CD14-positive monocyte (primary cell): ENCODE measurements around the gene CUTA. TPM values are rescaled to one million over a fixed set of nuclear protein-coding genes. Genes with fewer than 3 reads are reported as not detected.

ENCODE experiments used
- DNase-seq, 3 donors: peaks; one replicate each; pipeline ENCODE4 v3.0.0-alpha.2; 2011 to 2022
- H2AFZ ChIP-seq: 2 replicates; pipeline ENCODE4 v1.6.0; 2012; ENCODE audit warnings: mild to moderate bottlenecking, low read depth, low read length, inconsistent platforms; ENCODE audit not compliant: insufficient read depth, poor library complexity, severe bottlenecking
- H3K27ac ChIP-seq, 2 donors: 1 replicate in 1 of 2; 2 replicates in 1 of 2; pipeline ENCODE4 v1.5.1; 2012 to 2013; ENCODE audit warnings: low read length in 2 of 2, control low read depth in 1 of 2, inconsistent platforms in 1 of 2, low read depth in 1 of 2, mild to moderate bottlenecking in 1 of 2
- H3K27me3 ChIP-seq, 2 donors: one replicate each; pipeline versions ENCODE4 v1.6.0 to v1.6.1; 2011 to 2013; ENCODE audit warnings: low read length in 2 of 2; ENCODE audit not compliant: control insufficient read depth in 2 of 2, insufficient read depth in 2 of 2
- H3K36me3 ChIP-seq, 2 donors: replicated peaks in 1 of 2; 1 replicate in 1 of 2; 2 replicates in 1 of 2; pipeline versions ENCODE4 v1.5.1 to v1.6.1; 2012 to 2013; ENCODE audit warnings: low read length in 2 of 2, control low read depth in 1 of 2, inconsistent platforms in 1 of 2, mild to moderate bottlenecking in 1 of 2; ENCODE audit not compliant: insufficient read depth in 2 of 2, control insufficient read depth in 1 of 2
- H3K4me1 ChIP-seq, 2 donors: 1 replicate in 1 of 2; 2 replicates in 1 of 2; pipeline versions ENCODE4 v1.5.1 to v1.6.1; 2012 to 2013; ENCODE audit warnings: low read length in 2 of 2, control low read depth in 1 of 2, inconsistent platforms in 1 of 2, mild to moderate bottlenecking in 1 of 2, moderate library complexity in 1 of 2; ENCODE audit not compliant: insufficient read depth in 2 of 2, control insufficient read depth in 1 of 2
- H3K4me2 ChIP-seq: replicated peaks from 2 replicates; pipeline ENCODE3; 2012; ENCODE audit warnings: low read length, moderate library complexity, mild to moderate bottlenecking; ENCODE audit not compliant: poor library complexity, severe bottlenecking; ENCODE audit errors: extremely low read depth
- H3K4me3 ChIP-seq, 3 experiments: fragments of 200-600 bp in 1 of 3; sonication (generic) in 1 of 3; replicated peaks in 1 of 3; 1 replicate in 2 of 3; 2 replicates in 1 of 3; pipeline ENCODE4 v1.5.1; 2011 to 2013; ENCODE audit warnings: low read length in 3 of 3, mild to moderate bottlenecking in 3 of 3, control low read depth in 2 of 3, low read depth in 2 of 3, inconsistent platforms in 1 of 3, moderate library complexity in 1 of 3
- H3K79me2 ChIP-seq: 2 replicates; pipeline ENCODE4 v1.6.0; 2012; ENCODE audit warnings: mild to moderate bottlenecking, control low read depth, inconsistent platforms, low read length, moderate library complexity; ENCODE audit not compliant: insufficient read depth
- H3K9ac ChIP-seq: 2 replicates; pipeline ENCODE4 v1.6.0; 2017; ENCODE audit warnings: low read length, mild to moderate bottlenecking; ENCODE audit not compliant: insufficient read depth, poor library complexity, severe bottlenecking
- H3K9me3 ChIP-seq, 2 donors: replicated peaks in 1 of 2; 1 replicate in 1 of 2; 2 replicates in 1 of 2; pipeline versions ENCODE4 v1.5.1 to v1.6.1; 2012 to 2013; ENCODE audit warnings: low read length in 2 of 2, control low read depth in 1 of 2; ENCODE audit not compliant: control insufficient read depth in 1 of 2, insufficient read depth in 1 of 2
- H4K20me1 ChIP-seq: 2 replicates; pipeline ENCODE4 v1.6.0; 2012; ENCODE audit warnings: mild to moderate bottlenecking, low read length, control low read depth, moderate library complexity; ENCODE audit not compliant: insufficient read depth
- H3K27ac Mint-ChIP-seq, 7 donors: one replicate each; pipeline ENCODE4 v1.8.0; 2020; ENCODE audit warnings: mild to moderate bottlenecking in 7 of 7, mixed read lengths in 7 of 7, moderate library complexity in 6 of 7, inconsistent platforms in 2 of 7
- H3K27me3 Mint-ChIP-seq, 3 donors: one replicate each; pipeline ENCODE4 v1.8.0; 2021 to 2022; ENCODE audit warnings: low read depth in 3 of 3, mild to moderate bottlenecking in 3 of 3, mixed read lengths in 3 of 3, moderate library complexity in 3 of 3, inconsistent platforms in 1 of 3
- H3K36me3 Mint-ChIP-seq, 2 donors: one replicate each; pipeline ENCODE4 v1.8.0; 2020; ENCODE audit warnings: mixed read lengths in 2 of 2, inconsistent platforms in 1 of 2, mild to moderate bottlenecking in 1 of 2
- H3K4me1 Mint-ChIP-seq: one replicate; pipeline ENCODE4 v1.8.0; 2020; ENCODE audit warnings: mild to moderate bottlenecking, mixed read lengths
- H3K4me3 Mint-ChIP-seq, 2 donors: one replicate each; pipeline ENCODE4 v1.8.0; 2020; ENCODE audit warnings: mild to moderate bottlenecking in 2 of 2, mixed read lengths in 2 of 2, moderate library complexity in 1 of 2
- H3K9me3 Mint-ChIP-seq, 7 donors: one replicate each; pipeline ENCODE4 v1.8.0; 2020 to 2022; ENCODE audit warnings: mixed read lengths in 7 of 7, mild to moderate bottlenecking in 6 of 7, moderate library complexity in 6 of 7, inconsistent platforms in 2 of 7
- CTCF ChIP-seq: fragments of 200-600 bp; IDR thresholded peaks from one replicate; pipeline ENCODE4 v1.8.0; 2022; ENCODE audit warnings: antibody characterized with exemption, mild to moderate bottlenecking
- WGBS: methylation state at CpG from one replicate; pipeline ENCODE4 v1.1.5; 2013; ENCODE audit warnings: missing lambda C conversion rate; ENCODE audit not compliant: insufficient coverage; 5-methylcytosine and 5-hydroxymethylcytosine counted together
- intact Hi-C, 2 donors: fragments of 100-400 bp; cut with micrococcal nuclease; formaldehyde crosslinking; loops; one replicate each; pipeline versions ENCODE4 v1.15.0 to v1.15.1; 2023
- polyA plus RNA-seq, 3 donors: library from polyadenylated mRNA; depleted of rRNA in 1 of 3; unstranded in 2 of 3; stranded (reverse) in 1 of 3; fragments of 300-500 nt in 2 of 3; fragments of >200 nt in 1 of 3; fragmentation: Illumina TruSeq in 2 of 3; gene quantifications; 1 replicate in 2 of 3; 2 replicates in 1 of 3; pipeline ENCODE4 v1.2.3, GENCODE V29; 2012 to 2021

Gene CUTA
- polyA plus RNA-seq, 3 donors: 137 to 160 (median 153) TPM

- Histone ChIP-seq H3K27me3 (no peaks in the 10 kb centered on the region), H3K36me3 (peaks cover 0 to 11% of the 10 kb centered on the region in 2 donors), H4K20me1 (no peaks in the 10 kb centered on the region), H3K4me1 (peaks cover 53 to 65% of the 10 kb centered on the region in 2 donors), H3K9me3 (no peaks in the 10 kb centered on the region), H3K9ac (peak overlapping the region; percentile 78), H3K4me2 (peak overlapping the region; percentile 86), H3K27ac (peak overlapping the region; percentile 56 to 82), H2AFZ (peak overlapping the region; percentile 87), H3K4me3 (peak overlapping the region; percentile 88 to 96 (median 95)), H3K79me2 (peaks cover 45% of the 10 kb centered on the region)
- Mint-ChIP-seq H3K4me1 (peaks cover 60% of the 10 kb centered on the region), H3K27me3 (peaks cover 0 to 3% (median 1%) of the 10 kb centered on the region in 3 donors), H3K9me3 (no peaks in the 10 kb centered on the region), H3K36me3 (peaks cover 21 to 22% of the 10 kb centered on the region in 2 donors), H3K27ac (peak overlapping the region; percentile 61 to 95 (median 89)), H3K4me3 (peak overlapping the region; percentile 89 to 91)
- no peak for TF ChIP-seq CTCF
- DNase-seq: no peak
- intact Hi-C loops: loop anchor here in 1 of 2 donors (5.0 kb wide), 1 partner anchor 36 kb away; the partner anchor contains the start of gene CUTA
- 0% methylated on average over 1 of the region's 12 CpGs for WGBS
Observed at GRCh38 chr6:33453393-33454008, 35.6 kb upstream of the CUTA start.

- no CpG with 5 or more reads among the region's 4 CpGs for WGBS
- Mint-ChIP-seq H3K36me3 (peaks cover 31 to 32% of the 10 kb centered on the region in 2 donors), H3K27me3 (peaks cover 0 to 2% (median 1%) of the 10 kb centered on the region in 3 donors), H3K4me3 (no peak overlapping the region), H3K27ac (peak overlapping the region in 3 of 7 donors; percentile 64 to 86 (median 72)), H3K4me1 (peaks cover 70% of the 10 kb centered on the region), H3K9me3 (peaks cover 0 to under 1% (median 0%) of the 10 kb centered on the region in 7 donors)
- H3K9me3 ChIP-seq: no peaks in the 10 kb centered on the region
- peaks cover 50% of the 10 kb centered on the region for H3K79me2 ChIP-seq
- no peak for DNase-seq
- intact Hi-C loops: loop anchor here in 1 of 2 donors (5.0 kb wide), 1 partner anchor 35 kb away; the partner anchor contains the start of gene CUTA
- H3K4me3 ChIP-seq: peak overlapping the region in 1 of 3 experiments; percentile 95
- TF ChIP-seq CTCF: no peak
- H2AFZ ChIP-seq: no peak overlapping the region
- H3K4me2 ChIP-seq: peak overlapping the region; percentile 86
- peaks cover 60 to 74% of the 10 kb centered on the region in 2 donors for H3K4me1 ChIP-seq
- H3K9ac ChIP-seq: peak overlapping the region; percentile 29
- H3K27me3 ChIP-seq: no peaks in the 10 kb centered on the region
- no peaks in the 10 kb centered on the region for H4K20me1 ChIP-seq
- peaks cover 0 to 11% of the 10 kb centered on the region in 2 donors for H3K36me3 ChIP-seq
- H3K27ac ChIP-seq: peak overlapping the region in 1 of 2 donors; percentile 52
Observed at GRCh38 chr6:33452496-33452895, 34.6 kb upstream of the CUTA start.
